ENCODE measurements around the gene ADK. TPM values are rescaled to one million over a fixed set of nuclear protein-coding genes. Genes with fewer than 3 reads are reported as not detected.

The ADK gene
- total and polyA plus RNA-seq, 2 of the 13 experiments (the other 11 are each of a cell fraction or from before 2014, with no cell fraction given), result 48.6 to 79.1 TPM

- ATAC-seq, result no peak
- no peaks in the 10 kb centered on the region for H4K20me1 ChIP-seq (ENCODE audit: insufficient read depth, low read length)
- no TSS peak for BruUV-seq (replicated peaks)
- H3K4me2 ChIP-seq (ENCODE audit: low read depth, low read length), result no peak overlapping the region
- H3K27me3 ChIP-seq (ENCODE audit: control insufficient read depth in 1 of 2, insufficient read depth in 2 of 2, low read length in 2 of 2), result no peaks in the 10 kb centered on the region
- H3K9ac ChIP-seq (ENCODE audit: insufficient read depth, low read depth, low read length), result no peak overlapping the region
- DNase-seq (ENCODE audit: low spot score), result no peak
- intact Hi-C loops (cut with micrococcal nuclease; ENCODE audit: unreplicated experiment), result no loop called here
- ChIA-PET POLR2A (interaction anchor here (1.3 to 2.0 kb wide), 2 partner anchors 11 to 14 kb away, joined by 3 to 6 read pairs; partner anchors contain the start of gene ADK), CTCF (ENCODE audit: low intra/inter-chr PET ratio, low total read pairs) (no interaction called here)
- H3K9me3 ChIP-seq (ENCODE audit: low read length), result no peaks in the 10 kb centered on the region
- peaks cover 9% of the 10 kb centered on the region for H3K4me1 ChIP-seq (ENCODE audit: insufficient read depth, low read length)
- H3K27ac ChIP-seq (ENCODE audit: extremely low read length, insufficient read depth, low read length), result no peak overlapping the region
- H2AFZ ChIP-seq (ENCODE audit: low read length), result no peak overlapping the region
- TF ChIP-seq PRDM15 (CRISPR knock-in tag; IDR thresholded peaks at IDR 0.05), result no peak
- TF ChIP-seq ZNF20 (CRISPR knock-in tag; IDR thresholded peaks at IDR 0.05), result no peak
- TF ChIP-seq GFI1 (CRISPR knock-in tag; IDR thresholded peaks at IDR 0.05; ENCODE audit: borderline replicate concordance), result no peak
- TF ChIP-seq ZNF512 (CRISPR knock-in tag; IDR thresholded peaks at IDR 0.05), result no peak
- TF ChIP-seq ERF (CRISPR knock-in tag; IDR thresholded peaks at IDR 0.05), result no peak
- TF ChIP-seq, protein P1, sequence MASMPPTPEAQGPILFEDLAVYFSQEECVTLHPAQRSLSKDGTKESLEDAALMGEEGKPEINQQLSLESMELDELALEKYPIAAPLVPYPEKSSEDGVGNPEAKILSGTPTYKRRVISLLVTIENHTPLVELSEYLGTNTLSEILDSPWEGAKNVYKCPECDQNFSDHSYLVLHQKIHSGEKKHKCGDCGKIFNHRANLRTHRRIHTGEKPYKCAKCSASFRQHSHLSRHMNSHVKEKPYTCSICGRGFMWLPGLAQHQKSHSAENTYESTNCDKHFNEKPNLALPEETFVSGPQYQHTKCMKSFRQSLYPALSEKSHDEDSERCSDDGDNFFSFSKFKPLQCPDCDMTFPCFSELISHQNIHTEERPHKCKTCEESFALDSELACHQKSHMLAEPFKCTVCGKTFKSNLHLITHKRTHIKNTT (CRISPR knock-in tag; IDR thresholded peaks at IDR 0.05), result no peak
- no peak for TF ChIP-seq HOXA7 (CRISPR knock-in tag; IDR thresholded peaks at IDR 0.05)
- no peak for TF ChIP-seq ZNF772 (CRISPR knock-in tag; IDR thresholded peaks at IDR 0.05)
- TF ChIP-seq FLYWCH1 (CRISPR knock-in tag; IDR thresholded peaks at IDR 0.05), result no peak
- no peak for TF ChIP-seq SAFB2 (CRISPR knock-in tag; IDR thresholded peaks at IDR 0.05; ENCODE audit: borderline replicate concordance, low read depth)
- TF ChIP-seq SRSF1 (optimal IDR thresholded peaks at IDR 0.05; ENCODE audit: low read depth, low read length), result no peak
- H3K79me2 ChIP-seq (ENCODE audit: insufficient read depth, low read length), result peaks cover 10% of the 10 kb centered on the region
- H3K4me3 ChIP-seq (replicated peaks in 1 of 3; ENCODE audit: insufficient read depth in 1 of 3, low read depth in 2 of 3, low read length in 3 of 3), result no peak overlapping the region
- FAIRE-seq, result no peak
- H3K36me3 ChIP-seq (replicated peaks in 1 of 2; ENCODE audit: control insufficient read depth in 1 of 2, insufficient read depth in 2 of 2, low read length in 2 of 2), result no peaks in the 10 kb centered on the region
- WGBS (ENCODE audit: low lambda C conversion rate), result 88% methylated on average over 2 of the region's 2 CpGs
- in situ Hi-C loops (cut with HindIII; ENCODE audit: extremely low pct_ligation_motif_present, low pct_unique_long_range_greater_than_20kb), result no loop called here
Observed at GRCh38 chr10:74165530-74165901, 14.5 kb downstream of the ADK start.
